Keratinocyte (primary cell): Measurements from ENCODE around the gene KIF27.

Source experiments
- CTCF ChIP-seq, 3 experiments: IDR thresholded peaks in 1 of 3; conservative IDR thresholded peaks in 1 of 3; optimal IDR thresholded peaks in 1 of 3; 2 replicates in 2 of 3; 3 replicates in 1 of 3; pipeline versions ENCODE3 to v1.5.1; 2011; ENCODE audit warnings: low read length in 3 of 3, mild to moderate bottlenecking in 3 of 3, moderate library complexity in 2 of 3, control low read depth in 1 of 3, inconsistent platforms in 1 of 3; ENCODE audit not compliant: insufficient read depth in 2 of 3; ENCODE audit errors: extremely low read depth in 1 of 3
- EZH2 ChIP-seq: IDR thresholded peaks from one replicate; pipeline ENCODE4 v1.6.1; 2012; ENCODE audit warnings: inconsistent platforms, mild to moderate bottlenecking, low read length, moderate library complexity

- TF ChIP-seq CTCF (optimal IDR thresholded peaks at IDR 0.05 in 1 of 3, IDR thresholded peaks at IDR 0.05 in 1 of 3, conservative IDR thresholded peaks at IDR 0.05 in 1 of 3; ENCODE audit: extremely low read depth in 1 of 3, insufficient read depth in 2 of 3, low read length in 3 of 3) = no peak
- TF ChIP-seq EZH2 = no peak
Measured at GRCh38 chr9:83794051-83794450, 127.2 kb downstream of the KIF27 start.
